SK-N-MC (cell line): ENCODE data around the gene CHRNB2.

Source experiments
- DNase-seq: peaks from one replicate; pipeline ENCODE4 v3.0.0-alpha.2; 2011; ENCODE audit warnings: low read depth, low spot score
- H3K27ac ChIP-seq: fragments of 200-600 bp; sonication (generic); 2 replicates; pipeline ENCODE4 v1.5.1; 2016; ENCODE audit warnings: mixed run types
- H3K36me3 ChIP-seq: fragments of 200-600 bp; sonication (generic); 2 replicates; pipeline ENCODE4 v1.6.1; 2017; ENCODE audit warnings: antibody characterized with exemption, low read length, mixed read lengths; ENCODE audit not compliant: insufficient read depth
- H3K4me3 ChIP-seq: fragments of 200-600 bp; sonication (generic); 2 replicates; pipeline ENCODE4 v1.5.1; 2016
- H3K9ac ChIP-seq: fragments of 200-600 bp; sonication (generic); 2 replicates; pipeline ENCODE4 v1.8.0; 2017; ENCODE audit warnings: mixed run types, mixed read lengths; ENCODE audit not compliant: insufficient read length
- H3K9me3 ChIP-seq: fragments of 200-600 bp; sonication (generic); 2 replicates; pipeline ENCODE4 v1.6.1; 2017; ENCODE audit warnings: low read depth, mild to moderate bottlenecking, antibody characterized with exemption, low read length, moderate library complexity, mixed read lengths
- EZH2 ChIP-seq: fragments of 200-600 bp; sonication (generic); IDR thresholded peaks from one replicate; pipeline ENCODE4 v1.6.1; 2017; ENCODE audit warnings: antibody characterized with exemption
- FOXP2 ChIP-seq: optimal IDR thresholded peaks from 2 replicates; pipeline ENCODE3; 2011; ENCODE audit warnings: mild to moderate bottlenecking, moderate library complexity; ENCODE audit not compliant: insufficient read depth; ENCODE audit errors: extremely low read length, control extremely low read depth
- POLR2AphosphoS5 ChIP-seq: IDR thresholded peaks from 2 replicates; pipeline ENCODE4 v1.6.1; 2012; ENCODE audit warnings: mild to moderate bottlenecking, low read depth, low read length, borderline replicate concordance

Gene CHRNB2

GRCh38 chr1:154549202-154549770 is 18.3 kb upstream of the CHRNB2 start:
- no peak overlapping the region; the same call in 1 of the 2 replicates for H3K4me3 ChIP-seq

GRCh38 chr1:154550070-154550469 is 17.5 kb upstream of the CHRNB2 start:
- DNase-seq: no peak
- no peak overlapping the region for H3K9ac ChIP-seq
- no peaks in the 10 kb centered on the region for H3K9me3 ChIP-seq
- TF ChIP-seq FOXP2 (no peak), POLR2AphosphoS5 (no peak), EZH2 (no peak)
- no peak overlapping the region for H3K27ac ChIP-seq
- H3K36me3 ChIP-seq: peaks cover 62% of the 10 kb centered on the region
- no peak overlapping the region for H3K4me3 ChIP-seq

More at GRCh38 chr1:154549202-154549770, 18.3 kb upstream of the CHRNB2 start:
- Histone ChIP-seq H3K9me3 (no peaks in the 10 kb centered on the region), H3K27ac (peak overlapping the region; percentile 88; the same call in 1 of the 2 replicates), H3K36me3 (peaks cover 54% of the 10 kb centered on the region), H3K9ac (no peak overlapping the region)
- DNase-seq: no peak
- TF ChIP-seq FOXP2 (no peak), EZH2 (no peak), POLR2AphosphoS5 (no peak; the same call in 1 of the 2 replicates)

- DNase-seq: no peak
- Histone ChIP-seq H3K36me3 (peaks cover 68% of the 10 kb centered on the region), H3K9me3 (no peaks in the 10 kb centered on the region), H3K4me3 (no peak overlapping the region), H3K27ac (no peak overlapping the region), H3K9ac (no peak overlapping the region)
- TF ChIP-seq POLR2AphosphoS5 (no peak), EZH2 (no peak), FOXP2 (no peak)
Observed at GRCh38 chr1:154550657-154551056, 16.9 kb upstream of the CHRNB2 start.

GRCh38 chr1:154551474-154551873 is 16.1 kb upstream of the CHRNB2 start:
- Histone ChIP-seq H3K9me3 (no peaks in the 10 kb centered on the region), H3K27ac (no peak overlapping the region), H3K9ac (no peak overlapping the region), H3K36me3 (peaks cover 70% of the 10 kb centered on the region), H3K4me3 (no peak overlapping the region)
- DNase-seq: no peak
- TF ChIP-seq EZH2: no peak
- TF ChIP-seq POLR2AphosphoS5: no peak
- TF ChIP-seq FOXP2: no peak

- no peak overlapping the region for H3K9ac ChIP-seq
- DNase-seq: no peak
- peaks cover 70% of the 10 kb centered on the region for H3K36me3 ChIP-seq
- H3K27ac ChIP-seq: no peak overlapping the region
- TF ChIP-seq POLR2AphosphoS5: no peak
- no peak for TF ChIP-seq FOXP2
- TF ChIP-seq EZH2: no peak
- no peaks in the 10 kb centered on the region for H3K9me3 ChIP-seq
- H3K4me3 ChIP-seq: no peak overlapping the region
Observed at GRCh38 chr1:154552036-154552435, 15.5 kb upstream of the CHRNB2 start.

- Histone ChIP-seq H3K9me3 (no peaks in the 10 kb centered on the region), H3K36me3 (peaks cover 70% of the 10 kb centered on the region)
- DNase-seq: no peak
Observed at GRCh38 chr1:154553056-154554030, 14.2 kb upstream of the CHRNB2 start.

GRCh38 chr1:154556422-154556821 is 11.2 kb upstream of the CHRNB2 start:
- Histone ChIP-seq H3K9ac (peak overlapping the region; percentile 91), H3K36me3 (peaks cover 44% of the 10 kb centered on the region), H3K27ac (0 out of 2 replicates have a peak overlapping the region, but pooled peaks have one; percentile 25), H3K9me3 (no peaks in the 10 kb centered on the region), H3K4me3 (peak overlapping the region; percentile 92)
- DNase-seq: no peak
- TF ChIP-seq EZH2 (no peak), POLR2AphosphoS5 (no peak), FOXP2 (no peak)

More at GRCh38 chr1:154553056-154554030, 14.2 kb upstream of the CHRNB2 start:
- no peak overlapping the region for H3K9ac ChIP-seq
- TF ChIP-seq FOXP2 (no peak), EZH2 (no peak), POLR2AphosphoS5 (no peak)
- H3K27ac ChIP-seq: no peak overlapping the region
- H3K4me3 ChIP-seq: no peak overlapping the region

GRCh38 chr1:154557248-154557938 is 10.2 kb upstream of the CHRNB2 start:
- no peak for DNase-seq
- TF ChIP-seq FOXP2 (no peak), POLR2AphosphoS5 (no peak), EZH2 (no peak)

More at GRCh38 chr1:154557248-154557938, 10.2 kb upstream of the CHRNB2 start:
- peaks cover 34% of the 10 kb centered on the region for H3K36me3 ChIP-seq
- peak overlapping the region; percentile 92 for H3K4me3 ChIP-seq
- H3K27ac ChIP-seq: peak overlapping the region; percentile 25; the same call in 1 of the 2 replicates
- H3K9ac ChIP-seq: peak overlapping the region; percentile 91
- no peaks in the 10 kb centered on the region for H3K9me3 ChIP-seq
